Measurements from ENCODE around the gene AOC1.
A peak's percentile ranks its signal among the peaks of the same experiment; 100 is the strongest.

Gene AOC1

GRCh38 chr7:150860291-150860977 is 8.1 kb downstream of the AOC1 start:
- Histone ChIP-seq H3K9me3 (ENCODE audit: control insufficient read depth, insufficient read depth, low read length) (no peaks in the 10 kb centered on the region), H3K36me3 (ENCODE audit: insufficient read depth, low read length) (no peaks in the 10 kb centered on the region), H3K4me1 (ENCODE audit: insufficient read depth, low read length) (no peaks in the 10 kb centered on the region), H3K9ac (ENCODE audit: low read depth, low read length) (no peak overlapping the region)

GRCh38 chr7:150860978-150861295 is 8.6 kb downstream of the AOC1 start:
- H3K36me3 ChIP-seq (ENCODE audit: insufficient read depth, low read length), result no peaks in the 10 kb centered on the region
- no peaks in the 10 kb centered on the region for H3K9me3 ChIP-seq (ENCODE audit: control insufficient read depth, insufficient read depth, low read length)
- no peaks in the 10 kb centered on the region for H3K4me1 ChIP-seq (ENCODE audit: insufficient read depth, low read length)
- no peak overlapping the region for H3K9ac ChIP-seq (ENCODE audit: low read depth, low read length)

GRCh38 chr7:150862356-150862755 is 10.0 kb downstream of the AOC1 start:
- Histone ChIP-seq H3K4me1 (ENCODE audit: insufficient read depth, low read length) (no peaks in the 10 kb centered on the region), H3K9ac (ENCODE audit: low read depth, low read length) (no peak overlapping the region), H3K9me3 (ENCODE audit: control insufficient read depth, insufficient read depth, low read length) (no peaks in the 10 kb centered on the region), H3K36me3 (ENCODE audit: insufficient read depth, low read length) (no peaks in the 10 kb centered on the region)

- Histone ChIP-seq H3K9me3 (ENCODE audit: control insufficient read depth, insufficient read depth, low read length) (no peaks in the 10 kb centered on the region), H3K4me1 (ENCODE audit: insufficient read depth, low read length) (no peaks in the 10 kb centered on the region), H3K9ac (ENCODE audit: low read depth, low read length) (no peak overlapping the region), H3K36me3 (ENCODE audit: insufficient read depth, low read length) (no peaks in the 10 kb centered on the region)
Measured at GRCh38 chr7:150863946-150864345, 11.6 kb downstream of the AOC1 start.

GRCh38 chr7:150866932-150867564 is 14.7 kb downstream of the AOC1 start:
- no peaks in the 10 kb centered on the region for H3K9me3 ChIP-seq (ENCODE audit: control insufficient read depth, insufficient read depth, low read length)
- H3K4me1 ChIP-seq (ENCODE audit: insufficient read depth, low read length), result no peaks in the 10 kb centered on the region
- H3K36me3 ChIP-seq (ENCODE audit: insufficient read depth, low read length), result no peaks in the 10 kb centered on the region
- no peak overlapping the region for H3K9ac ChIP-seq (ENCODE audit: low read depth, low read length)

GRCh38 chr7:150867605-150868004 is 15.3 kb downstream of the AOC1 start:
- Histone ChIP-seq H3K9me3 (ENCODE audit: control insufficient read depth, insufficient read depth, low read length) (no peaks in the 10 kb centered on the region), H3K4me1 (ENCODE audit: insufficient read depth, low read length) (no peaks in the 10 kb centered on the region), H3K36me3 (ENCODE audit: insufficient read depth, low read length) (no peaks in the 10 kb centered on the region), H3K9ac (ENCODE audit: low read depth, low read length) (no peak overlapping the region)

GRCh38 chr7:150869467-150869866 is 17.1 kb downstream of the AOC1 start:
- H3K36me3 ChIP-seq (ENCODE audit: insufficient read depth, low read length), result no peaks in the 10 kb centered on the region
- no peaks in the 10 kb centered on the region for H3K9me3 ChIP-seq (ENCODE audit: control insufficient read depth, insufficient read depth, low read length)
- H3K9ac ChIP-seq (ENCODE audit: low read depth, low read length), result no peak overlapping the region
- H3K4me1 ChIP-seq (ENCODE audit: insufficient read depth, low read length), result no peaks in the 10 kb centered on the region

GRCh38 chr7:150871601-150872000 is 19.3 kb downstream of the AOC1 start:
- no peak overlapping the region for H3K9ac ChIP-seq (ENCODE audit: low read depth, low read length)
- no peaks in the 10 kb centered on the region for H3K4me1 ChIP-seq (ENCODE audit: insufficient read depth, low read length)
- no peaks in the 10 kb centered on the region for H3K9me3 ChIP-seq (ENCODE audit: control insufficient read depth, insufficient read depth, low read length)
- H3K36me3 ChIP-seq (ENCODE audit: insufficient read depth, low read length), result no peaks in the 10 kb centered on the region

- Histone ChIP-seq H3K4me1 (ENCODE audit: insufficient read depth, low read length) (peaks cover 3% of the 10 kb centered on the region; the same call in 1 of the 2 replicates), H3K9ac (ENCODE audit: low read depth, low read length) (no peak overlapping the region), H3K36me3 (ENCODE audit: insufficient read depth, low read length) (no peaks in the 10 kb centered on the region), H3K9me3 (ENCODE audit: control insufficient read depth, insufficient read depth, low read length) (no peaks in the 10 kb centered on the region)
Measured at GRCh38 chr7:150874401-150875198, 22.3 kb downstream of the AOC1 start.

GRCh38 chr7:150875791-150876190 is 23.5 kb downstream of the AOC1 start:
- H3K4me1 ChIP-seq (ENCODE audit: insufficient read depth, low read length), result peaks cover 7% of the 10 kb centered on the region; the same call in 1 of the 2 replicates
- no peaks in the 10 kb centered on the region for H3K36me3 ChIP-seq (ENCODE audit: insufficient read depth, low read length)
- no peak overlapping the region for H3K9ac ChIP-seq (ENCODE audit: low read depth, low read length)
- H3K9me3 ChIP-seq (ENCODE audit: control insufficient read depth, insufficient read depth, low read length), result no peaks in the 10 kb centered on the region

GRCh38 chr7:150876817-150877526 is 24.7 kb downstream of the AOC1 start:
- Histone ChIP-seq H3K9me3 (ENCODE audit: control insufficient read depth, insufficient read depth, low read length) (no peaks in the 10 kb centered on the region), H3K36me3 (ENCODE audit: insufficient read depth, low read length) (no peaks in the 10 kb centered on the region), H3K4me1 (ENCODE audit: insufficient read depth, low read length) (peaks cover 7% of the 10 kb centered on the region; the same call in 1 of the 2 replicates), H3K9ac (ENCODE audit: low read depth, low read length) (peak overlapping the region; percentile 12; the same call in 1 of the 2 replicates)

- H3K4me1 ChIP-seq (ENCODE audit: insufficient read depth, low read length), result peaks cover 7% of the 10 kb centered on the region; the same call in 1 of the 2 replicates
- H3K36me3 ChIP-seq (ENCODE audit: insufficient read depth, low read length), result no peaks in the 10 kb centered on the region
- H3K9ac ChIP-seq (ENCODE audit: low read depth, low read length), result no peak overlapping the region
- no peaks in the 10 kb centered on the region for H3K9me3 ChIP-seq (ENCODE audit: control insufficient read depth, insufficient read depth, low read length)
Measured at GRCh38 chr7:150877536-150877935, 25.2 kb downstream of the AOC1 start.

- Histone ChIP-seq H3K9me3 (ENCODE audit: control insufficient read depth, insufficient read depth, low read length) (no peaks in the 10 kb centered on the region; the same call in 1 of the 2 replicates), H3K4me1 (ENCODE audit: insufficient read depth, low read length) (peaks cover 7% of the 10 kb centered on the region; the same call in 1 of the 2 replicates), H3K36me3 (ENCODE audit: insufficient read depth, low read length) (no peaks in the 10 kb centered on the region), H3K9ac (ENCODE audit: low read depth, low read length) (no peak overlapping the region)
Measured at GRCh38 chr7:150879345-150879744, 27.0 kb downstream of the AOC1 start.

- Histone ChIP-seq H3K4me1 (ENCODE audit: insufficient read depth, low read length) (peaks cover 7% of the 10 kb centered on the region; the same call in 1 of the 2 replicates), H3K36me3 (ENCODE audit: insufficient read depth, low read length) (no peaks in the 10 kb centered on the region), H3K9ac (ENCODE audit: low read depth, low read length) (no peak overlapping the region), H3K9me3 (ENCODE audit: control insufficient read depth, insufficient read depth, low read length) (no peaks in the 10 kb centered on the region; the same call in 1 of the 2 replicates)
Measured at GRCh38 chr7:150881189-150881588, 28.9 kb downstream of the AOC1 start.
